NCI-H2196 (cell line): ENCODE data around the gene PROCR.
"Not testable (repeated sequence)": the region's sequence is repeated elsewhere in the genome, so short reads cannot be mapped to it uniquely, and the experiment has no call there.

Experiments used
- DNase-seq: peaks from one replicate; lab custom pipeline; 2025; ENCODE audit not compliant: unreplicated experiment; lab: John Stamatoyannopoulos, UW

The PROCR gene

GRCh38 chr20:35192118-35192872 lies 20.4 kb downstream of the PROCR start:
- DNase-seq = peak; percentile 36

- DNase-seq = not testable (repeated sequence)
These were observed 21.3 kb downstream of the PROCR start for GRCh38 chr20:35193031-35193791.

DNA sequence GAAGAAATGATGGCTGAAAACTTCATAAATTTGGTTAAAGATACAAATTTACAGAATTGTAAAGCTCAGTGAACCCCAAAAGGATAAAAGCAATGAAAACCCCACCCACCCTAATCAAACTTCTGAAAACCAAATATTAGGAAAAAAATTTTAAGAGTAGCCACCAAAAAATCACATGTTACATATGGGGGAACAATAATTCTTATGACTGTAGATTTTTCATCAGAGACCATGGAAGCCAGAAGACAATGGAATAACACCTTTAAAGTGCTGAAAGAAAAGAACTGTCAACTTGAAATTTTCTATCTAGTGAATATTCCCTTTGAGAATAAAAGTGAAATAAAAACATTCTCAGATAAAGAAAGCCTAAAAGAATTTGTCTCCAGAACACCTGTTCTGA lies 24.4 kb downstream of the PROCR start:
- no peak for DNase-seq

GRCh38 chr20:35199740-35200139 lies 27.9 kb downstream of the PROCR start:
- DNase-seq = no peak

DNA sequence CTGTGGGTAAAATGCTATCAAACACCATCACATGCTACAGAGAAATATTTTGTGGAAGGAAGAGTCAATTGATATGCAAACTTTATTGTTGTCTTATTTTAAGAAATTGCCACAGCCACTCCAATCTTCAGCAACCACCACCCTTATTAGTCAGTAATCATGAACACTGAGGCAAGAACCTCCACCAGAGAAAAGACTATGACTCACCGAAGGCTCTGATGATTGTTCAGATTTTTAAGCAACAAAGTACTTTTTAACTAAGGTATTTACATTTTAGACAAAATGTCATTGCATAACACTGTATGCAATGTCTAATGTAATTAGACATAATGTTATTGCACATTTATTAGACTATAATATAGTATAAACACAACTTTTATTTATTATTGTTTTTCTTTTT lies 28.4 kb downstream of the PROCR start:
- no peak for DNase-seq

- not testable (repeated sequence) for DNase-seq
These were observed 29.6 kb downstream of the PROCR start for GRCh38 chr20:35201467-35201866.

- DNase-seq = no peak
These were observed 34.9 kb downstream of the PROCR start for GRCh38 chr20:35206802-35207201.

DNA sequence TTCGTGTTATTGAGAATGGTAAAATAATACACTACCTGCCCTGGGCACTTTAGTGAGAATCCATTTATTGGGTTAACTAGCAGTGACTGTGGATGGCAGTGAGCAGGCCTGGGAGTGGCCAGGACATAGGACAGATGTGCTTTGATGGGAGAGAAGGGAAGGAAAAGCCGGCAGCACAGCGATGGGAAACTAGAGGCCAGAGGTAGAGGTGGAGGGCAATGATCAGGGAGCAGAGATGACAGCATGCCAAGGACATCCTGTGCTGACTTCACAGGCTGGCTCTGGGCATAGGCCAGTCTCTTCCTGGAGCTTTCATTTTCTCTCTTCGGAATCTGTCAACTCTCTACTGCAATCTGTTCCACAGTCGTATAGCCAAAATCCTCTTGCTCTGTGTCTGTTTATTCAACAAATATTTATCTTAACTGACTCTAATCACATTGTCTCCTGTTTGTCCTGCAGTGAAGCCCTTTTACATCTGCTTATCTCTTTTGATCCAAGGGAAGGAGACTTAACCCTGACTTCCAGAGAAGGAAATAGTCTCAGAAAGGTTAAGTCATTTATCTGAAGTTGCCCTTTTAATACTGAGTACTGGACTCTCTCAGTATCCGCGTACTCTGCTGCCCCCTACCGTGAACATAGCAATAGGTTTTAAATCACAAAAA lies 36.2 kb downstream of the PROCR start:
- DNase-seq = peak; percentile 94

GRCh38 chr20:35215066-35215956 lies 43.4 kb downstream of the PROCR start:
- no peak for DNase-seq

GRCh38 chr20:35216541-35216940 lies 44.7 kb downstream of the PROCR start:
- DNase-seq = no peak

DNA sequence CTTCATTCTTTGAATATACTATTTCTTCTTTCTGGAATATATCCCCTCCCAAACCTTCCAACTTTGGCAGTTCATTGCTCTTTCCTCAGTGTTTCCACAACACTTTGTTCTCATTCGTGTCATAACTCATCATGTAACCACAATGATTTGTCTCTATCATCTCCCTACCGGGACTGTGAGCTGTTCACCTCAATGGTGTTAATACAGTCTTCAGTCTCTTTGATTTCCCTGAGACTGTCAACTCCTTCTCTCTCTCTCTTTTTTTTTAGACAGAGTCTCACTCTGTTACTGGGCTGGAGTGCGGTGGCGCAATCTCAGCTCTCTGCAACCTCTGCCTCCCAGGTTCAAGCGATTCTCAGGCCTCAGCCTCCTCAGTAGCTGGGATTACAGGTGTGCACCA lies 52.1 kb downstream of the PROCR start:
- no peak for DNase-seq

- DNase-seq = no peak
These were observed 52.7 kb downstream of the PROCR start for GRCh38 chr20:35224536-35224935.

DNA sequence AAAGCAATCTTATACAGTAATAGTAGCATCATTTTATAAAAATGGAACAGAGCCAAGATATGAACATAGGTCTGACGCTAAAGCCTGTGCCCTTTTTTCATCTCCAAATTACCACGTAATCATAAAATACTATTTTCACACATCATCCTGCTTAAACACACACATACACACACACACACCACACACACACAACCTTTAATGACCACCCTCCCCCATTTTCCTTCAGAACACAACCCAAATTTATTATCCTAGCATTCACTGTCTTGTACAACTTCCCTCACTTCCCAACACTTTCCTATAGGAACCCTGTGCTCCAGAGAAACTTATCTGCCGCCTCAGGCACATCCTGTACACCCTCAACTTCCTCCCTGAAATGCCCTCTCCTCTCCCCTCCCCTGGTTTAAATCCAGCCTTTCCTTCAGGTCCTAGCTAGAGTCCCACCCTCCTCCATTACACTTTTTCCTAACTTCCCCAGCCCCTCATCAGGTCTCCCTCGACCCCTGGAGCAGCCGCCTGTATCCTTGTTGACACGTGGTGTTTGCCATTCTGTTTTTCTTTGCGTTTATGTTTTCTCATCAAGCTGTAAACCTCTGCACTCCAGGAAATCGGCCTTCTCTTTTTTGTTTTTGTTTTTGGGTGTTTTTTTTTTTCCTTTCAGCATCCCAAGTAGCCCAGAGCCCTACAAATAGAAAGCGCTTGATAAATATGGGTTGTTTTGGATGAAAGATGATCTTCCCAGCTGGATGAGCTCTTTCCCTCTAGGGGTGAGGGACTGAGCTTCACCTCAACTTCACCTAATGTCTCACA lies 53.6 kb downstream of the PROCR start:
- no peak for DNase-seq

GRCh38 chr20:35226126-35226883 lies 54.4 kb downstream of the PROCR start, which contains the start of gene MMP24:
MMP24 (plus strand) TSS chr20:35226690; CDS start chr20:35226739, 49 bp downstream.
- DNase-seq = no peak
